ENCODE results near the gene GALT. TPM values are rescaled to one million over a fixed set of nuclear protein-coding genes. Genes with fewer than 3 reads are reported as not detected.

The GALT gene
- total and polyA plus RNA-seq, 2 experiments from 2014 or later, result 121 to 148 TPM

DNA sequence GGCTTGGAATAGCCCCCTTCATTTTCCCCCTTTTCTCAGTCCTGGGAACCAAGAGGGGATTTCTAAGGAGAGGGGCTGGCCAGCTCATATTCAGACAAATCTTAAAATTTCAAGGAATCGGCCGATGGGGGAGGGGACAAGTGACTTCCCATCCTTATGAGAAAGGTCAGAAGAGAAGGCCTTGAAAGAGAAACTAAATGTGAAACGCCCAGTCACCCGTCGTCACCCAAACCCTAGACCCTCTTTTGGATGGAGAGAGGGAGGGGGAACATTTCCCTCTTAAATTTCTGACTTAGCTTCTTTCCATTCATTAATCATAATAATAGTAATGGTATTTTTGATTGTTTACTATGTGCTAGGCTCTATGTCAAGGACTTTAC lies 45.5 kb downstream of the GALT start:
- TF ChIP-seq CTCF (IDR thresholded peaks at IDR 0.05; ENCODE audit: low read depth, low read length), result no peak
- peaks cover 3% of the 10 kb centered on the region for H3K27me3 ChIP-seq

GRCh38 chr9:34693560-34693959 lies 47.1 kb downstream of the GALT start:
- Histone ChIP-seq H3K27ac (no peak overlapping the region), H3K9me3 (ENCODE audit: low read depth) (no peaks in the 10 kb centered on the region), H3K4me3 (no peak overlapping the region), H3K36me3 (no peaks in the 10 kb centered on the region), H3K27me3 (peaks cover 15% of the 10 kb centered on the region), H3K4me1 (ENCODE audit: low read depth) (no peaks in the 10 kb centered on the region)
- DNase-seq (ENCODE audit: low read depth in 1 of 2, low spot score in 1 of 2), result no peak
- TF ChIP-seq CTCF (IDR thresholded peaks at IDR 0.05; ENCODE audit: low read depth, low read length), result no peak

More for the DNA sequence above, 45.5 kb downstream of the GALT start:
- no peak overlapping the region for H3K27ac ChIP-seq
- H3K4me1 ChIP-seq (ENCODE audit: low read depth), result no peaks in the 10 kb centered on the region
- DNase-seq (ENCODE audit: low read depth in 1 of 2, low spot score in 1 of 2), result no peak
- H3K9me3 ChIP-seq (ENCODE audit: low read depth), result no peaks in the 10 kb centered on the region
- no peak overlapping the region for H3K4me3 ChIP-seq
- H3K36me3 ChIP-seq, result no peaks in the 10 kb centered on the region

DNA sequence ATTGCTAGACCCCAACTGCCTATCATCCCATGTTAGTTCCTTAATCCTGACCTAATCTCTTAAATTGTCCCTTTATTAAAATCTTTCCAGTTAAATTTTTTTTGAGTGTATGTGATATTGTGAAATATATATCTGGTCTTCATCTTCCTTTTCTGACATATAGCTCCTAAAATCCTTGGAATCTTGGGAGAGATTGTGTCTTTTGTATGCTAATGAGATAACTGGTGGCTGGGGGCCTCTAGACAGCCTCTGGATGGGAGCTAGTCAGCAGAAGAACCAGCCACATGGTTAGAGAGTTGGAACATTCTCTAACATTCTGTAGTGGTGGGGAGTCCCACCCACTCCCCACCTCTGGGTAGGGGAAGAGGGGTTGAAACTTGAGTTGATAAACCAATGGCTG lies 48.3 kb downstream of the GALT start:
- no peak overlapping the region for H3K27ac ChIP-seq
- no peak overlapping the region for H3K4me3 ChIP-seq
- no peaks in the 10 kb centered on the region for H3K4me1 ChIP-seq (ENCODE audit: low read depth)
- DNase-seq (ENCODE audit: low read depth in 1 of 2, low spot score in 1 of 2), result no peak
- TF ChIP-seq CTCF (IDR thresholded peaks at IDR 0.05; ENCODE audit: low read depth, low read length), result no peak
- no peaks in the 10 kb centered on the region for H3K36me3 ChIP-seq
- H3K27me3 ChIP-seq, result peaks cover 27% of the 10 kb centered on the region
- H3K9me3 ChIP-seq (ENCODE audit: low read depth), result no peaks in the 10 kb centered on the region

Other genes starting within 250 kb of the GALT start
- gene FAM219A, start 188.1 kb upstream of the GALT start, total RNA-seq, result 16.0 and 21.1 TPM in 2 replicates
- 13.8 and 15.0 TPM in 2 replicates for gene FAM219A, start 188.1 kb upstream of the GALT start, polyA plus RNA-seq
- gene DNAI1, start 187.9 kb upstream of the GALT start, total RNA-seq, result 0.95 and 1.6 TPM in 2 replicates
- 1.7 and 2.2 TPM in 2 replicates for gene DNAI1, start 187.9 kb upstream of the GALT start, polyA plus RNA-seq
- 3.9 and 7.6 TPM in 2 replicates for gene ENHO, start 123.7 kb upstream of the GALT start, total RNA-seq
- gene ENHO, start 123.7 kb upstream of the GALT start, polyA plus RNA-seq, result 8.7 and 13.1 TPM in 2 replicates
- 23.1 and 29.8 TPM in 2 replicates for gene CNTFR, start 57.0 kb upstream of the GALT start, total RNA-seq
- gene CNTFR, start 57.0 kb upstream of the GALT start, polyA plus RNA-seq, result 15.5 and 22.4 TPM in 2 replicates
- 68.4 and 71.6 TPM in 2 replicates for gene RPP25L, start 34.6 kb upstream of the GALT start, total RNA-seq
- gene RPP25L, start 34.6 kb upstream of the GALT start, polyA plus RNA-seq, result 84.3 and 89.4 TPM in 2 replicates
- gene DCTN3, start 26.2 kb upstream of the GALT start, total RNA-seq, result 79.8 and 82.7 TPM in 2 replicates
- 172 and 180 TPM in 2 replicates for gene DCTN3, start 26.2 kb upstream of the GALT start, polyA plus RNA-seq
- 0.27 and 1.7 TPM in 2 replicates for gene ARID3C, start 17.6 kb upstream of the GALT start, total RNA-seq
- 1.4 TPM in 1 of 2 replicates, not detected in the other for gene ARID3C, start 17.6 kb upstream of the GALT start, polyA plus RNA-seq
- 106 and 125 TPM in 2 replicates for gene SIGMAR1, start 8.9 kb upstream of the GALT start, total RNA-seq
- gene SIGMAR1, start 8.9 kb upstream of the GALT start, polyA plus RNA-seq, result 137 and 144 TPM in 2 replicates
- 64.6 and 98.7 TPM in 2 replicates for gene IL11RA, start 5.5 kb downstream of the GALT start, total RNA-seq
- 88.2 and 120 TPM in 2 replicates for gene IL11RA, start 5.5 kb downstream of the GALT start, polyA plus RNA-seq
- gene CCL27, start 16.0 kb downstream of the GALT start, total RNA-seq, result 0.77 and 2.0 TPM in 2 replicates
- 1.1 and 1.3 TPM in 2 replicates for gene CCL27, start 16.0 kb downstream of the GALT start, polyA plus RNA-seq
- gene CCL19, start 44.6 kb downstream of the GALT start, total RNA-seq, result not detected in 2 replicates
- not detected in 2 replicates for gene CCL19, start 44.6 kb downstream of the GALT start, polyA plus RNA-seq
- gene CCL21, start 63.5 kb downstream of the GALT start, total RNA-seq, result 3.6 and 8.2 TPM in 2 replicates
- 2.2 and 8.0 TPM in 2 replicates for gene CCL21, start 63.5 kb downstream of the GALT start, polyA plus RNA-seq

Data from cardiac muscle cell (in vitro differentiated cells and primary cell).